Pons (tissue), 1 donor: Measurements from ENCODE around the gene ANKRD36.
"Not testable (repeated sequence)": the region's sequence is repeated elsewhere in the genome, so short reads cannot be mapped to it uniquely, and the experiment has no call there.

Experiments
- DNase-seq: peaks from one replicate; pipeline ENCODE4 v3.0.0-alpha.2; 2016; ENCODE audit warnings: low spot score

The ANKRD36 gene

GRCh38 chr2:97113882-97114255, 916 bp downstream of the ANKRD36 start:
- DNase-seq: not testable (repeated sequence)

GRCh38 chr2:97129090-97129489, 16.1 kb downstream of the ANKRD36 start:
- DNase-seq: not testable (repeated sequence)

GRCh38 chr2:97144016-97144415, 31.1 kb downstream of the ANKRD36 start:
- not testable (repeated sequence) for DNase-seq

GRCh38 chr2:97166548-97166947, 53.6 kb downstream of the ANKRD36 start:
- not testable (repeated sequence) for DNase-seq

GRCh38 chr2:97167938-97168337, 55.0 kb downstream of the ANKRD36 start:
- DNase-seq: not testable (repeated sequence)

- not testable (repeated sequence) for DNase-seq
These were observed 55.6 kb downstream of the ANKRD36 start for GRCh38 chr2:97168583-97168982.

GRCh38 chr2:97180391-97180790, 67.4 kb downstream of the ANKRD36 start:
- DNase-seq: not testable (repeated sequence)

GRCh38 chr2:97195349-97195748, 82.4 kb downstream of the ANKRD36 start:
- not testable (repeated sequence) for DNase-seq

- DNase-seq: not testable (repeated sequence)
These were observed 84.3 kb downstream of the ANKRD36 start for GRCh38 chr2:97197251-97197650.

GRCh38 chr2:97200887-97201286, 87.9 kb downstream of the ANKRD36 start:
- not testable (repeated sequence) for DNase-seq

- not testable (repeated sequence) for DNase-seq
These were observed 89.8 kb downstream of the ANKRD36 start for GRCh38 chr2:97202643-97203250.

GRCh38 chr2:97210325-97210724, 97.4 kb downstream of the ANKRD36 start:
- DNase-seq: no peak

GRCh38 chr2:97215025-97215424, 102.1 kb downstream of the ANKRD36 start:
- DNase-seq: not testable (repeated sequence)

GRCh38 chr2:97230848-97231585, 118.1 kb downstream of the ANKRD36 start:
- not testable (repeated sequence) for DNase-seq

GRCh38 chr2:97232981-97233380, 120.0 kb downstream of the ANKRD36 start:
- not testable (repeated sequence) for DNase-seq

- DNase-seq: not testable (repeated sequence)
These were observed 120.8 kb downstream of the ANKRD36 start for GRCh38 chr2:97233660-97234295.

GRCh38 chr2:97261192-97261591, 148.2 kb downstream of the ANKRD36 start:
- not testable (repeated sequence) for DNase-seq

GRCh38 chr2:97266449-97266848, 153.5 kb downstream of the ANKRD36 start:
- DNase-seq: not testable (repeated sequence)

GRCh38 chr2:97267411-97268074, 154.6 kb downstream of the ANKRD36 start:
- DNase-seq: peak; percentile 0

GRCh38 chr2:97268075-97268591, 155.2 kb downstream of the ANKRD36 start:
- DNase-seq: peak; percentile 0

GRCh38 chr2:97276232-97276798, 163.4 kb downstream of the ANKRD36 start:
- DNase-seq: not testable (repeated sequence)

GRCh38 chr2:97285187-97285586, 172.2 kb downstream of the ANKRD36 start:
- DNase-seq: not testable (repeated sequence)
